ENCODE measurements around the gene NECTIN2. TPM values are rescaled to one million over a fixed set of nuclear protein-coding genes. Genes with fewer than 3 reads are reported as not detected.

The NECTIN2 gene
- total RNA-seq: 27.4 TPM
- 50.2 TPM for polyA plus RNA-seq

DNA sequence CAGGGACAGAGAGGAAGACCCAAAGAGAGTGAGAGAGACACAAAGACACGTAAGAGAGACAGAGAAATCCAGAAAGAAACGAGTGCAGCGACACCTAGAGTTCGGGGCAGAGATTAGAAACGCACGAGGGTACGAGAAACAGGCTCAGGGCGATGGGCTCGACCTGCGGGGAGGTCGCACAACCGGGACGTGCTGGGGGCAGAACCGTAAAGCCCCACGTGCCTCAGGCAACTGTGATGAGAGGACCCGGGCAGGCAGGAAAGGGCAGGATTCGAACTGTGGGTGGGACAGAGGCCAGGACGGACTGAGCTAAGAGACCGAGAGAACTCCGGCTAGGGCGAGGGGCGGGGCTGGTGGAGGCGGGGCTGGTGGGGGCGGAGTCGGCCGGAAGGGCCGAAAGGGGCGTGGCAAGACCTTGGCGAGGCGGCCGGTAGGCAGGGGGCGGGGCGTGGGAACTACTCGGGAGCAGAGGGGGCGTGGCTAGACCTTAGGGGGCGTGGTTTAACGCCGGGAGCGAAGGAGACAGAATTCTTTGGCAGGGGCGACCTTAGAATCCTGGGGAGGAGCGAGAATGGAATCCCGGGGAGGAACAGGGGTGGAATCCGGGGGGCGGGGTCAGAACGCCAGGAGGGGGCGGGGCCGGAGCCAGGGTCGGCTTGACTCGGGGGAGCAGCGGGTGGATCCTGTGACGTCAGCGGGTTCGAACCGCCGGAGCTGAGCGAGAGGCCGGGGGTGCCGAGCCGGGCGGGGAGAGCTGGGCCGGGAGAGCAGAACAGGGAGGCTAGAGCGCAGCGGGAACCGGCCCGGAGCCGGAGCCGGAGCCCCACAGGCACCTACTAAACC lies at the start of gene NECTIN2:
TSS of gene NECTIN2 (plus strand) at position 686 of the 843 bp plus-strand sequence. CDS start 229 bp downstream, outside the sequence.
- no peaks in the 10 kb centered on the region for H3K4me1 ChIP-seq (ENCODE audit: insufficient read depth)

DNA sequence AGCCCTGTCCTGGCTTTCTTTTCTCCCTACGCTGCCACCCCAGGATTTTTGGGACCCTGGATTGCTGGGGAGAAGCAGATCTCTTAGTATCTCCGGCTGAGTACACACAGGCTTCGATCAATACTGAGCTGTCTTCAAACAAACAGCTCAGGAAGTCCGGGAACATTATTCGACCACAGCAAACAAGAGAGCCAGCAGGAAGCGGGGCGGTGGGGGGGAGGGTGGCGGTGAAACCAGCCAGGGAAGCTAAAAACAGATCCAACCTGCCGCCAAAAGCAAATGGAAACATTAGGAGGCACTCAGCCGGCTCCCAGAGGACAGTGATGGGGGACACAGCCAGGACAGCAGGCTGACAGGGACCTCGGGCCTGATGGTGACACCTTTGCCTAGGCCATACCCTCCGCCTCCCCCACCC lies 49.4 kb upstream of the NECTIN2 start:
- DNase-seq (ENCODE audit: extremely low spot score): no peak
- H3K36me3 ChIP-seq (ENCODE audit: insufficient read depth): no peaks in the 10 kb centered on the region
- WGBS: 35% methylated on average over 12 of the region's 12 CpGs
- H3K27ac ChIP-seq (ENCODE audit: low read depth): no peak overlapping the region
- no peak overlapping the region for H3K4me3 ChIP-seq (ENCODE audit: low read depth, low read length)
- no peaks in the 10 kb centered on the region for H3K4me1 ChIP-seq (ENCODE audit: insufficient read depth)

More for the DNA sequence above, at the start of gene NECTIN2:
- Histone ChIP-seq H3K4me3 (ENCODE audit: low read depth, low read length) (peak within 1 kb of the TSS; percentile 95), H3K27ac (ENCODE audit: low read depth) (peak within 1 kb of the TSS; percentile 88), H3K36me3 (ENCODE audit: insufficient read depth) (no peaks in the 10 kb centered on the region)
- DNase-seq (ENCODE audit: extremely low spot score): peak; percentile 98
- 1% methylated on average over 67 of the region's 67 CpGs for WGBS

DNA sequence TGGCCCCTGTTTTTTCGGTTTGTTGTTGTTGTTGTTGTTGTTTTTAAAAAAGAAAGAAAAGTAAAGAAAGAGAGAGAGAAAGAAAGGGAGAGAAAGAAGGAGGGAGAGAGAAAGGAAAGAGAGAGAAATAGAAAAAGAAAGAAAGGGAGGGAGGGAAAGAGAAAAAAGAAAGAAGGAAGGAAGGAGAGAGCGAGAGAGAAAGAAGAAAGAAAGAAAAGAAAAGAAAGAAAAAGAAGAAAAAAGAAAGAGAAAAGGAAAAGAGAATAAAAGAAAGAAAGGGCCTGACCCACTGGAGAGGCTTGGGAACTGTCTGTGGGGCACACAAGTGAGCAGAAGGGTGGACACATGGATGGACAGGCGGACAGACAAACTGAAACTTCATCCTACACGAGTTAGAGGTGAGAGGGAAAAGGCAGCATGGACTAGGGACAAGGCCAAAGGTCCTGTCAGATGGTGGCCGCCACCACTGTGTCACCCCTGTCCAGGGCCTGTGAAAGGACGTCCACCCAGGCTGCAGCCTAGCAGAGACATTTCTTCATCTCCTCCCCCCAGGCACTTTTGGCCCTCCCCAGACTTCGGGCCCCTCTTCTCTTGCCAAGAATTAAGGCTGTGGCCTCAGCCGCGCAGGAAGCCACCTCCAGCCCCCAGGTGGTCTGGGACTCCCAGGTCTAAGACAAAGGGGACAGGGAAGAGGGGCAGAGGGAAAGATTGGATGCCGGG lies 46.3 kb upstream of the NECTIN2 start:
- 74% methylated on average over 10 of the region's 10 CpGs for WGBS
- DNase-seq (ENCODE audit: extremely low spot score): no peak
- no peaks in the 10 kb centered on the region for H3K4me1 ChIP-seq (ENCODE audit: insufficient read depth)

DNA sequence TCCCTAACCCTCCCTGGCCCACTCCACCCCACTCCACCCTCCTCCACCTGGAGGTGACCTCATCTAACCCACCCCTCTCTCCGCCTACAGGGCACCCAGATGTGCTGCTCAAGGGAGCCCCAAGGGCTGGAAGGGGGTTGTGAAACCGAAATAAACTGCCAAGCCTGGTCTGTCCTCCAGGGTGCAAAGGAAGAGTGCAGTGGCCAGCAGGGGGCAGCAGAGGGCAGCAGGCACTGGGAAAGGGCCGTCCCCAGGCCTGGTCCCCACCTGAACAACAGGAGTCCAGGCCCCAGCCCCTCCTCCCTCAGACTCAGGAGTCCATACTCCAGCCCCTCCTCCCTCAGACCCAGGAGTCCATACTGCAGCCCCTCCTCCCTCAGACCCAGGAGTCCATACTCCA lies 45.6 kb upstream of the NECTIN2 start:
- no peak for DNase-seq (ENCODE audit: extremely low spot score)
- H3K4me3 ChIP-seq (ENCODE audit: low read depth, low read length): no peak overlapping the region
- no peaks in the 10 kb centered on the region for H3K4me1 ChIP-seq (ENCODE audit: insufficient read depth)
- 5% methylated on average over 3 of the region's 3 CpGs for WGBS
- no peak overlapping the region for H3K27ac ChIP-seq (ENCODE audit: low read depth)
- no peaks in the 10 kb centered on the region for H3K36me3 ChIP-seq (ENCODE audit: insufficient read depth)

More for the DNA sequence above, 46.3 kb upstream of the NECTIN2 start:
- H3K36me3 ChIP-seq (ENCODE audit: insufficient read depth): no peaks in the 10 kb centered on the region
- H3K27ac ChIP-seq (ENCODE audit: low read depth): no peak overlapping the region
- H3K4me3 ChIP-seq (ENCODE audit: low read depth, low read length): no peak overlapping the region

DNA sequence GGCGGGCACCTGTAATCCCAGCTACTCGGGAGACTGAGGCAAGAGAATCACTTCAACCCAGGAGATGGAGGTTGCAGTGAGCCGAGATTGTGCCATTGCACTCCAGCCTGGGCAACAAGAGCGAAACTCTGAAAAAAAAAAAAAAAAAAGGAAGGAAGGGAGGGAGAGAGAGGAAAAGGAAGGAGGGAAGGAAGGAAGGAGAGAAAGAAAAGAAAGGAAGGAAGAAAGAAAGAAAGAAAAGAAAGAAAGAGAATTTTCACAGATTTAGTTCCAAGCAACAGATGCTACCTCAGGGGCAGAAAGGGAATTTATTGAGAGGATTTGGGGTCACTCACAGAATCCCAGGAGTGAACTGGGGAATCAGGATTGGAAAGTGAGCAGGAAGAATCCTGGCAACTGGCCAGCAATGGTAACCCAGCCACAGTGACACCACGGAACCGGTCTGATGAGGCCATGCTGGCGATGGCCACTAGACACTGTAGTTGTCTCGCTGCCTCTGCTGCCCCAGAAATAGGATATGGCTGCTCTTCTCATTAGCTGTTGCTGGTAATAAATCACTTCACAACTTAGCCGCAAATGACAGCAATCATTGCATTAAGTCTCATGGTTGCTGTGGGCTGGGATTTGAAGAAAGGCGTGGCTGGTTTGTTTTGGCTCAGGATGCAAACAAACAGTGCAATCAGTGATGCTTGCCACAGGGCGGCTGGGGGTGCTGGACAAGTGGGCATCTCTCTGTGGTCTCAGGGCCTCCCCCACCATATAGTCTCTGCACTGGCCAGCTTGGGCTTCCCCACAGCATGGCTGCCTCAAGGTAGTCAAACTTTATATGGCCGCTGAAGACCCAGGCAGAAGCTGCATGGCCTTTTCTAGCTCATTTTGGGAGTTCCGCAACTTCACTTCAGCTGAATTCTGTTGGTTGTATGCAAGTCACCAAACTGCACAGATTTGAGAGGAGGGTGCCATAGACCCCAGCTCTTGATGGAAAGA lies 42.4 kb upstream of the NECTIN2 start:
- WGBS: 90% methylated on average over 13 of the region's 13 CpGs
- H3K4me1 ChIP-seq (ENCODE audit: insufficient read depth): no peaks in the 10 kb centered on the region
- no peaks in the 10 kb centered on the region for H3K36me3 ChIP-seq (ENCODE audit: insufficient read depth)
- H3K27ac ChIP-seq (ENCODE audit: low read depth): no peak overlapping the region
- no peak for DNase-seq (ENCODE audit: extremely low spot score)
- no peak overlapping the region for H3K4me3 ChIP-seq (ENCODE audit: low read depth, low read length)

DNA sequence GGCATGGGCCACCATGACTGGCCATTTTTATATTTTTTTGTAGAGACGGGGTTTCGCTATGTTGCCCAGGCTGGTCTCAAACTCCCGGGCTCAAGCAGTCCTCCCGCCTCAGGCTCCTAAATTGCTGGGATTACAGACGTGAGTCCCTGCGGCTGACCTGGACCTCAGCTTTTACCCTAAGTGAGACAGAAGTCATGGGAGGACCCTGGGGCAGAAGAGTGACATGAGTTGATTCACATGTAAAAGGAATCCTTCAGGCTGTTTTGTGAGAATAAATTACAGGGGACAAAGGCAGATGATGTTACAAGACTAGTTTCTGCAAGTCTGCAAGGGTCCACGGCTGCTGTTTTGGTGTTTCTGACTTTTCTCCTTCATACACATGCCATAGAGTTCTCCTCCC lies 39.8 kb upstream of the NECTIN2 start:
- Histone ChIP-seq H3K4me3 (ENCODE audit: low read depth, low read length) (no peak overlapping the region), H3K4me1 (ENCODE audit: insufficient read depth) (no peaks in the 10 kb centered on the region), H3K27ac (ENCODE audit: low read depth) (no peak overlapping the region), H3K36me3 (ENCODE audit: insufficient read depth) (no peaks in the 10 kb centered on the region)
- no peak for DNase-seq (ENCODE audit: extremely low spot score)
- 77% methylated on average over 7 of the region's 7 CpGs for WGBS

DNA sequence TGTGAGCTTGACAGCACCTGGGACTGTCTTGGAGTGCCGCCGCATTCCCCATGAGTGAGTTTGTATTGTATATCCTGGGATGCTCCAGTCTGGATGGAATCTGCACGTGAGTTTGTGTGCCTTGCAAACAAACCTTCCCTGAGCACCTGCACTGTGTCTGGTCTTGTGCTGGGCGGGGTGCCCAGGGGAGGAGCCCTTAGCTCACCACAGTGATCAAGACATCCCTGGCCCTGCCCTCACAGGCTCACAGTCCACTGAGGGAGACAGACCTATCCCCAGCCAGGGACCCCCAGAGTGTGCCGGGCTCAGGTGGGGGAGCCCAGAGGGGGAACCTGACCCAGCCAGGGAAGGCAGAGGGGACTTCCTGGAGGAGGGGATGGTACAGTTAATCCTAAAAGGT lies 38.9 kb upstream of the NECTIN2 start:
- Histone ChIP-seq H3K27ac (ENCODE audit: low read depth) (no peak overlapping the region), H3K4me1 (ENCODE audit: insufficient read depth) (no peaks in the 10 kb centered on the region), H3K4me3 (ENCODE audit: low read depth, low read length) (no peak overlapping the region), H3K36me3 (ENCODE audit: insufficient read depth) (no peaks in the 10 kb centered on the region)
- no peak for DNase-seq (ENCODE audit: extremely low spot score)
- WGBS: 66% methylated on average over 5 of the region's 5 CpGs

DNA sequence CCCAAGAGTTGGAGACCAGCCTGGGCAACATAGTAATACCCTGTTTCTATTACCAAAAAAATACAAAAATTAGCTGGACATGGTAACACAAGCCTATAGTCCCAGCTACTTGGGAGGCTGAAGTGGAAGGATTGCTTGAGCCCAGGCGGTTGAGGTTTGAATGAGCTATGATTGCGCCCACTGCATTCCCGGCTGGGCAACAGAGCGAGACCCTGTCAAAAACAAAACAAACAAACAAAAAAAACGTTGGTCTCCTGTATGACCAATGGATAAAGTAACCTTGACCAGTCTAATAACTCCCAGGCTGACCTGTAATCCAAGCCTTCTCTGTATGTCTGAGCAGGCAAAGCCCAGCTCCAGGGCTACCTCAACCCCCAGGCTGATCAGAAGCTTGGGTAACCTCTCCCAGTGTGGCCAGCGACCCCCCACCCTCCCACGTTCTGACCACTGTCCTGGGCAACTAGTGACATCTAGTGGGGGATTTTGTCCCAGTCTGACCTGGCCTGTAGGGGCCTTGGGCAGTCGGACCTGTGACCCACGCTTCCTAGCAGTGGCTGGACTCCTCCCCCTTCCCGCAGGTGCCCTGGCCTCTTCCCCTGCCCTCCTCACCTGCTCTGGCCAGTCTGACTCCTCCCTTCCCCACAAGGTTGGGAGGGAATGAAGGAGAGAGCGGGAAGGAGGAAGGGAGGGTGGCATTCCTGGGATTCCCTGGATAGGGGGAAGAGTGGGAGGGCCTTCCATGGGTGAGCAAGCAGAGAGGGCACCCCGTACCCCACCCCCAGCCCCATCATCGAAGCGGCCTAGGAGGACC lies 38.2 kb upstream of the NECTIN2 start:
- Histone ChIP-seq H3K36me3 (ENCODE audit: insufficient read depth) (no peaks in the 10 kb centered on the region), H3K4me1 (ENCODE audit: insufficient read depth) (no peaks in the 10 kb centered on the region), H3K27ac (ENCODE audit: low read depth) (no peak overlapping the region), H3K4me3 (ENCODE audit: low read depth, low read length) (no peak overlapping the region)
- DNase-seq (ENCODE audit: extremely low spot score): no peak
- WGBS: 24% methylated on average over 14 of the region's 14 CpGs

DNA sequence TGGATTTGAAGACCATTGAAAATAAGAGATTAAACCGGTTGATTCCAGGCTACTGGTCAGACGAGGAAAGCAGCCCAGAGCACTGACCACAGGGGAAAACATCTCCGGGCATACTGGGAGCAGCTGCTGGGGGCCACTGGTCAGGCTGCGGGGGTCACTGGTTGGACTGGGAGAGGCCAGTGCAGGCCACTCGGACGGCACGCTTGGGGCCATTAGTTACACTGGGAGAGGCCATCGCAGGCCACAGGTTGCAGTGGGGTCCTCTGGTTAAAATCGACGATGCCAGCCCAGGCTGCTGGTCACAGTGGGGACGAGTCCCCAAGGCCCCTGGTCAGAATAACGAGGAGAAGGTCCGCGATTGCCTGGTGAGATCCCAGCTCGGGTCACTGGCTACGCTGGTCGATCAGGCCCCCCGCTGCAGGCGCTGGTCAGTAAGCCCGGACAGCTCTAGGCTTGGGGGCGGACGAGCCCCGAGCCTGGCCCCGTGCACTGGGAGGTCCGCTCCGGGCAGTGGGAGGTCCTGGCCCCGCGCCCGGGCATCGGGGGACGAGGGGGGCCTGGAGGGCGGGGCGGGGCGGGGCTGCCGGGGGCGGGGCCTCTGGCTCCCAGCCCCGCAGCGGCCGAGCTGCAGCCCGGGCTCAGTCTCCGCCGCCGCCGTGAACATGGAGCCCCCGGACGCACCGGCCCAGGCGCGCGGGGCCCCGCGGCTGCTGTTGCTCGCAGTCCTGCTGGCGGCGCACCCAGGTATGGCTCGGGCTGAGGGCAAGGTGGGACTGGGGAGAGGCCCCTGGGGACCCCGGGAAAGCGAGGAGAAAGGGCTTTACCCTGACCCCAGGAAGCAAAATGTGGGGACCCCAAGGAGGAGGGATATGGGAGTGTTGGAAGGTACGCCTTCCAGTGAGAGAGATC lies 37.4 kb upstream of the NECTIN2 start, which contains the start of gene BCAM:
TSS of gene BCAM (plus strand) at position 641 of the 909 bp plus-strand sequence. CDS start at position 663, 22 bp downstream.
- Histone ChIP-seq H3K27ac (ENCODE audit: low read depth) (no peak within 1 kb of the TSS), H3K36me3 (ENCODE audit: insufficient read depth) (no peaks in the 10 kb centered on the region), H3K4me1 (ENCODE audit: insufficient read depth) (no peaks in the 10 kb centered on the region), H3K4me3 (ENCODE audit: low read depth, low read length) (peak within 1 kb of the TSS; percentile 65)
- no peak for DNase-seq (ENCODE audit: extremely low spot score)
- WGBS: 2% methylated on average over 59 of the region's 59 CpGs

DNA sequence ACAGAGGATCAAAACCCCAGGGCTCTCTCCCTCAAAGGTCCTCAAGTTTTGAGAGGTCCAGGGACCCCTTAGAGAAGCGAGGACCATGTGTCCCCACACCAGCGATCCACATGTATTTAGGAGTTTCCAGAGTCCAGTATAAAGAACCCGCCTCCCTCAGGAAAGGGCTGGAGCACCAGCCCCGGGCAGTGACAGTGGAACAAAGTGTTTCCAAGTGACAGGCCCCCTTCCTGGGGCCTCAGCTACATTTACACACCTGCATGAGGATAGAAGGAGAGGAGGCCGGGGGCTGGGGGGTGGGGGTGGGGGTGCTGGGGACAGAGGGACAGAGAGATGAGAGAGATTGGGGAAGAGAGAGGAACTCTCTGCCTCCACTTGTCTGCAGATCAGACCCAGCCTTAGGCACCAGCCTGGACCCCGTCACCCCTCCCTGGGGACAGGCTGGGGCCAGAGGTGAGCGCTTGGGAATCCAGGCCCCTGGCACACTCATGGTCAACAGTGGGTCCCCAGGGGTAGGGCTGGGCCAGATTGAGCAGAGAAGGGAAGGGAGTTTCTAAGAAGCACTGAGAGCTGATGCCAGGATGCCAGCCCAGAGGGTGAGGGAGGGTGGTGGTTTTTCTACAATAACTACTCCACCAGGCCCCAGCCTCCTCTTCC lies 36.4 kb upstream of the NECTIN2 start:
- 45% methylated on average over 7 of the region's 7 CpGs for WGBS
- Histone ChIP-seq H3K36me3 (ENCODE audit: insufficient read depth) (no peaks in the 10 kb centered on the region), H3K4me1 (ENCODE audit: insufficient read depth) (no peaks in the 10 kb centered on the region), H3K27ac (ENCODE audit: low read depth) (no peak overlapping the region), H3K4me3 (ENCODE audit: low read depth, low read length) (peak overlapping the region; percentile 65)
- DNase-seq (ENCODE audit: extremely low spot score): no peak

DNA sequence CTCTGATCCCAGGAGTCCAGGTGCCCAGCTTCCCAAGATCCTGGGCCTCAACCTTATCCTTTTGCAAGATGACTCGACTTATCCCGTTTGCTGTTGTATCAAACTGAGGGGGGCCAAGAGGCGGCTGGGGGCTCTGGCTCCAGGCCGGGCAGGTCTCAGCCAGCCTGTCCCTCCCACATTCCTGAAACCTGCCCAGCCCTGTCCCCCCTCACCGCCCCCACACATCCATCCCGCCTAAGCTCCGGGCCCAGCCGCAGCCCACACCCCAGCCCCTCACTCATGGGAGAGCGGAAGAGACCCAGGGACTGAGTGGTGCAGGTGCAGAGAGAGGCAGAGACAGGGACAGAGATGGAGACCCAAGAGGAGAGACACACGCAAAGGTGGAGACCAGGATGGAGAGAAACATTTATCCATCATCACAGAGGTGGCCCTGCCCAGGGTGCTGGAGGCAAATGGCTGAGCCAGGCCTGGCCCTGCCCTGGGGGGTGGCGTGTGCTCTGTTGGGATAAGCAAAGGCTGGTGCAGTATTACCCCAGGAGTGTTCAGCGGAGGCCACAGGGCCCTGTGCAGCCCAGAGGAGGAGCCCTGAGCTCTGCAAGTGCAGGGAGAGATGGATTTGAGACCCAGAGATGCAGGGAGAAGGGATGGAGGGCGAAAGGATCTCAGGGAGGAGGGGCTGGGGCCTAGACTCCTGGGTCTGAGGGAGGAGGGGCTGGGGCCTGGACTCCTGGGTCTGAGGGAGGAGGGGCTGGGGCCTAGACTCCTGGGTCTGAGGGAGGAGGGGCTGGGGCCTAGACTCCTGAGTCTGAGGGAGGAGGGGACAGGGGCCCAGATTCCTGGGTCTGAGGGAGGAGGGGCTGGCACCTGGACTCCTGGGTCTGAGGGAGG lies 35.6 kb upstream of the NECTIN2 start:
- DNase-seq (ENCODE audit: extremely low spot score): no peak
- Histone ChIP-seq H3K4me3 (ENCODE audit: low read depth, low read length) (peak overlapping the region; percentile 65), H3K36me3 (ENCODE audit: insufficient read depth) (no peaks in the 10 kb centered on the region), H3K27ac (ENCODE audit: low read depth) (no peak overlapping the region), H3K4me1 (ENCODE audit: insufficient read depth) (no peaks in the 10 kb centered on the region)
- 71% methylated on average over 13 of the region's 13 CpGs for WGBS

Data from urinary bladder (tissue), 4 donors.